A673 (cell line): ENCODE data around the gene SFR1. TPM values are rescaled to one million over a fixed set of nuclear protein-coding genes. Genes with fewer than 3 reads are reported as not detected.

Experiments used
- BruUV-seq: library from RNA; stranded (reverse); fragments of 400-500 nt; replicated peaks from 2 replicates; lab custom pipeline; 2021; lab: Mats Ljungman, UMichigan
- CTCF ChIA-PET: fragments of 300-600 bp; sonication (Branson Sonifier 250); formaldehyde crosslinking; loops from one replicate; lab custom pipeline; 2022; ENCODE audit warnings: antibody characterized with exemption; lab: Charles Lee
- POLR2A ChIA-PET: fragments of 300-600 bp; sonication (Branson Sonifier 250); formaldehyde crosslinking; loops from one replicate; lab custom pipeline; 2022; ENCODE audit warnings: antibody characterized with exemption; ENCODE audit not compliant: low non-redundant PET; lab: Charles Lee
- DNase-seq: peaks from one replicate; pipeline ENCODE4 v3.0.0-alpha.2; 2015; ENCODE audit warnings: low spot score
- H3K27ac ChIP-seq: fragments of 200-600 bp; sonication (generic); 2 replicates; pipeline ENCODE4 v1.5.1; 2016; ENCODE audit warnings: mixed run types, low read depth, mild to moderate bottlenecking, mixed read lengths, antibody characterized with exemption, low read length; ENCODE audit not compliant: poor library complexity, severe bottlenecking
- H3K27me3 ChIP-seq: fragments of 200-600 bp; sonication (generic); replicated peaks from 2 replicates; pipeline ENCODE4 v1.6.1; 2017; ENCODE audit warnings: mixed run types, low read depth, mild to moderate bottlenecking, mixed read lengths, antibody characterized with exemption, low read length; ENCODE audit not compliant: insufficient read depth, poor library complexity
- H3K36me3 ChIP-seq: fragments of 200-600 bp; sonication (generic); 2 replicates; pipeline ENCODE4 v1.6.1; 2016; ENCODE audit warnings: mixed run types, mild to moderate bottlenecking, mixed read lengths, antibody characterized with exemption, low read length; ENCODE audit not compliant: insufficient read depth, poor library complexity, severe bottlenecking
- H3K4me1 ChIP-seq: fragments of 200-600 bp; sonication (generic); 2 replicates; pipeline ENCODE4 v1.6.1; 2017; ENCODE audit warnings: mixed run types, mild to moderate bottlenecking, mixed read lengths, antibody characterized with exemption, low read length; ENCODE audit not compliant: insufficient read depth, poor library complexity, severe bottlenecking
- H3K4me3 ChIP-seq: fragments of 200-600 bp; sonication (generic); 2 replicates; pipeline ENCODE4 v1.5.1; 2016; ENCODE audit warnings: low read depth, mixed run types, mild to moderate bottlenecking, mixed read lengths, low read length; ENCODE audit not compliant: poor library complexity, severe bottlenecking
- H3K9me3 ChIP-seq: fragments of 200-600 bp; sonication (generic); 2 replicates; pipeline ENCODE4 v1.6.1; 2016; ENCODE audit warnings: mixed run types, low read depth, mild to moderate bottlenecking, mixed read lengths, antibody characterized with exemption, low read length; ENCODE audit not compliant: poor library complexity, severe bottlenecking
- EZH2 ChIP-seq: fragments of 200-600 bp; sonication (generic); IDR thresholded peaks from 2 replicates; pipeline ENCODE4 v1.6.1; 2017; ENCODE audit warnings: borderline replicate concordance, low read depth, mild to moderate bottlenecking, mixed read lengths, antibody characterized with exemption, low read length; ENCODE audit not compliant: poor library complexity, severe bottlenecking
- intact Hi-C: fragments of 100-400 bp; cut with micrococcal nuclease; formaldehyde crosslinking; loops from one replicate; pipeline ENCODE4 v1.10.0; 2022; ENCODE audit not compliant: unreplicated experiment
- total RNA-seq: library from RNA; stranded (reverse); gene quantifications from 2 replicates; pipeline ENCODE4 v1.2.3, GENCODE V29; 2021
- TF ChIP-seq, protein P1 (sequence below): fragments of 300-800, 200-600 bp; sonication (generic); conservative IDR thresholded peaks from 2 replicates; pipeline ENCODE4 v1.5.1; 2017; ENCODE audit warnings: low read depth, mild to moderate bottlenecking, antibody characterized with exemption, low read length, moderate library complexity, mixed read lengths

The SFR1 gene
- total RNA-seq, 1 experiment from 2014 or later, result 12.6 TPM

GRCh38 chr10:104142081-104142480, 20.1 kb downstream of the SFR1 start:
- Histone ChIP-seq H3K36me3 (no peaks in the 10 kb centered on the region), H3K9me3 (no peaks in the 10 kb centered on the region), H3K27ac (no peak overlapping the region), H3K4me1 (no peaks in the 10 kb centered on the region), H3K4me3 (no peak overlapping the region), H3K27me3 (peaks cover 18% of the 10 kb centered on the region)
- POLR2A ChIA-PET, result no interaction called here
- TF ChIP-seq EZH2, result no peak
- TF ChIP-seq, protein P1, sequence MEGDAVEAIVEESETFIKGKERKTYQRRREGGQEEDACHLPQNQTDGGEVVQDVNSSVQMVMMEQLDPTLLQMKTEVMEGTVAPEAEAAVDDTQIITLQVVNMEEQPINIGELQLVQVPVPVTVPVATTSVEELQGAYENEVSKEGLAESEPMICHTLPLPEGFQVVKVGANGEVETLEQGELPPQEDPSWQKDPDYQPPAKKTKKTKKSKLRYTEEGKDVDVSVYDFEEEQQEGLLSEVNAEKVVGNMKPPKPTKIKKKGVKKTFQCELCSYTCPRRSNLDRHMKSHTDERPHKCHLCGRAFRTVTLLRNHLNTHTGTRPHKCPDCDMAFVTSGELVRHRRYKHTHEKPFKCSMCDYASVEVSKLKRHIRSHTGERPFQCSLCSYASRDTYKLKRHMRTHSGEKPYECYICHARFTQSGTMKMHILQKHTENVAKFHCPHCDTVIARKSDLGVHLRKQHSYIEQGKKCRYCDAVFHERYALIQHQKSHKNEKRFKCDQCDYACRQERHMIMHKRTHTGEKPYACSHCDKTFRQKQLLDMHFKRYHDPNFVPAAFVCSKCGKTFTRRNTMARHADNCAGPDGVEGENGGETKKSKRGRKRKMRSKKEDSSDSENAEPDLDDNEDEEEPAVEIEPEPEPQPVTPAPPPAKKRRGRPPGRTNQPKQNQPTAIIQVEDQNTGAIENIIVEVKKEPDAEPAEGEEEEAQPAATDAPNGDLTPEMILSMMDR, result no peak
- no peak for DNase-seq
- intact Hi-C loops, result no loop called here
- no TSS peak for BruUV-seq
- CTCF ChIA-PET, result no interaction called here

DNA sequence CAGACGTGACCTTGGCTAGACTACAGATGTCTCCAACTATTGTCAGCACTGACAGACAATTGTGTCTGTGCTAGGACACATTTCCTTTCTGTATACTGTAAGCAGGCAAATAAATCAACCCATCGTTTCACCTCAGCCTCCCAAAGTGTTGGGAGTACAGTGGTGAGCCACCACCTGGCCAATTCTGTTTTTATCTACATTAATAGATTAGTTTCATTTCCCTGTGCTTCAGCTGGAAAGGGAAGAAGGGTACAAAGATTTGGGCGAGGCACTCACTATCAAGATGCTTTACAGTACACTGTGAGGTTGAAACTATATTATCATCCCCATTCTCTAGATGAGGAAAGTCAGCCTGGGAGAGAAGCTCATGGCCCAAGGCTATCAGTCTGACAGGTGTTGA, 21.9 kb downstream of the SFR1 start:
- no peak for DNase-seq
- intact Hi-C loops, result no loop called here
- ChIA-PET POLR2A (no interaction called here), CTCF (interaction anchor here (0.6 kb wide), 1 partner anchor 61 kb away, joined by 4 read pairs; no protein-coding TSS in a partner anchor)
- Histone ChIP-seq H3K27ac (no peak overlapping the region), H3K9me3 (no peaks in the 10 kb centered on the region), H3K4me3 (no peak overlapping the region), H3K4me1 (no peaks in the 10 kb centered on the region), H3K27me3 (peaks cover 18% of the 10 kb centered on the region), H3K36me3 (no peaks in the 10 kb centered on the region)
- TF ChIP-seq, protein P1, result no peak
- no peak for TF ChIP-seq EZH2
- no TSS peak for BruUV-seq

- Histone ChIP-seq H3K36me3 (no peaks in the 10 kb centered on the region), H3K4me3 (no peak overlapping the region), H3K4me1 (no peaks in the 10 kb centered on the region), H3K9me3 (no peaks in the 10 kb centered on the region), H3K27ac (no peak overlapping the region), H3K27me3 (peaks cover 18% of the 10 kb centered on the region)
- ChIA-PET POLR2A (no interaction called here), CTCF (no interaction called here)
- no peak for DNase-seq
- TF ChIP-seq EZH2, result no peak
- TF ChIP-seq, protein P1, result no peak
- intact Hi-C loops, result no loop called here
- no TSS peak for BruUV-seq
Measured at GRCh38 chr10:104144931-104145330, 23.0 kb downstream of the SFR1 start.
